H1 (cell line): ENCODE results near the gene PCDHGB6. TPM values are rescaled to one million over a fixed set of nuclear protein-coding genes. Genes with fewer than 3 reads are reported as not detected.

Experiments
- CTCF ChIA-PET: fragments of 300-600 bp; sonication (Branson Sonifier 250); formaldehyde crosslinking; loops from one replicate; lab custom pipeline; 2021; ENCODE audit not compliant: partially characterized antibody; lab: Charles Lee
- POLR2A ChIA-PET: fragments of 300-600 bp; sonication (Branson Sonifier 250); formaldehyde crosslinking; loops from one replicate; lab custom pipeline; 2021; ENCODE audit warnings: inconsistent platforms; ENCODE audit not compliant: partially characterized antibody; lab: Charles Lee
- DNase-seq, 2 experiments: peaks; one replicate each; pipeline versions ENCODE4 v3.0.0 to v3.0.0-alpha.2; 2010 to 2022; ENCODE audit warnings: low spot score in 2 of 2, low read depth in 1 of 2, mixed read lengths in 1 of 2
- FAIRE-seq: peaks from 2 replicates; lab custom pipeline; 2011; peaks lifted over from hg19 to GRCh38; lab: Jason Lieb, UNC
- H2AFZ ChIP-seq: 2 replicates; pipeline ENCODE4 v1.8.1; 2012; ENCODE audit warnings: low read length, inconsistent platforms
- H2AK5ac ChIP-seq: 2 replicates; pipeline ENCODE4 v1.6.1; 2013; ENCODE audit warnings: low read depth, low read length
- H2BK120ac ChIP-seq: replicated peaks from 2 replicates; pipeline ENCODE3; 2013; ENCODE audit warnings: low read depth, low read length, inconsistent platforms
- H2BK12ac ChIP-seq: 2 replicates; pipeline ENCODE4 v1.6.1; 2013; ENCODE audit warnings: low read depth, low read length
- H2BK15ac ChIP-seq: 2 replicates; pipeline ENCODE4 v1.6.1; 2013; ENCODE audit warnings: low read length
- H2BK20ac ChIP-seq: 2 replicates; pipeline ENCODE4 v1.6.1; 2013; ENCODE audit warnings: low read length
- H2BK5ac ChIP-seq: 2 replicates; pipeline ENCODE4 v1.6.1; 2013; ENCODE audit warnings: low read depth, low read length
- H3K14ac ChIP-seq: 2 replicates; pipeline ENCODE4 v1.6.1; 2013; ENCODE audit warnings: inconsistent platforms; ENCODE audit not compliant: insufficient read length
- H3K18ac ChIP-seq: 2 replicates; pipeline ENCODE4 v1.6.1; 2013; ENCODE audit warnings: low read length; ENCODE audit errors: extremely low read depth
- H3K23ac ChIP-seq: 2 replicates; pipeline ENCODE4 v1.6.1; 2013; ENCODE audit warnings: inconsistent platforms; ENCODE audit not compliant: insufficient read length
- H3K23me2 ChIP-seq: 2 replicates; pipeline ENCODE4 v1.6.1; 2013; ENCODE audit warnings: low read depth, low read length
- H3K27ac ChIP-seq: 2 replicates; pipeline ENCODE4 v1.6.1; 2011; ENCODE audit warnings: low read depth, low read length, inconsistent platforms
- H3K27me3 ChIP-seq, 4 experiments: replicated peaks in 1 of 4; 1 replicate in 1 of 4; 2 replicates in 3 of 4; pipeline versions ENCODE4 v1.6.1 to v1.8.1; 2011 to 2013; ENCODE audit warnings: low read length in 3 of 4, mild to moderate bottlenecking in 3 of 4, inconsistent platforms in 2 of 4, mixed read lengths in 2 of 4, moderate library complexity in 1 of 4; ENCODE audit not compliant: control insufficient read depth in 3 of 4, insufficient read depth in 3 of 4; ENCODE audit errors: extremely low read depth in 1 of 4
- H3K36me3 ChIP-seq, 4 experiments: 2 replicates each; pipeline versions ENCODE4 v1.6.1 to v1.8.1; 2011 to 2013; ENCODE audit warnings: mild to moderate bottlenecking in 4 of 4, low read length in 3 of 4, moderate library complexity in 2 of 4, control low read depth in 1 of 4, inconsistent platforms in 1 of 4; ENCODE audit not compliant: insufficient read depth in 4 of 4, control insufficient read depth in 2 of 4
- H3K4ac ChIP-seq: replicated peaks from 2 replicates; pipeline ENCODE3; 2013; ENCODE audit warnings: low read length, low read depth, mixed read lengths, inconsistent platforms; ENCODE audit not compliant: insufficient read length
- H3K4me1 ChIP-seq, 4 experiments: replicated peaks in 1 of 4; 1 replicate in 1 of 4; 2 replicates in 3 of 4; pipeline versions ENCODE4 v1.6.1 to v1.8.1; 2011 to 2013; ENCODE audit warnings: low read length in 3 of 4, inconsistent platforms in 2 of 4, mixed read lengths in 1 of 4; ENCODE audit not compliant: insufficient read depth in 4 of 4, control insufficient read depth in 3 of 4
- H3K4me2 ChIP-seq, 2 experiments: 2 replicates each; pipeline versions ENCODE4 v1.6.1 to v1.8.1; 2011 to 2013; ENCODE audit warnings: low read depth in 2 of 2, low read length in 2 of 2, control low read depth in 1 of 2, inconsistent platforms in 1 of 2, mild to moderate bottlenecking in 1 of 2; ENCODE audit not compliant: insufficient read depth in 1 of 2
- H3K4me3 ChIP-seq, 4 experiments: fragments of 200-600, 300-600 bp in 1 of 4; sonication (generic), shearing (Covaris generic), sonication (Bioruptor Twin) in 1 of 4; 2 replicates each; pipeline versions ENCODE4 v1.5.1 to v1.8.1; 2011 to 2016; ENCODE audit warnings: low read length in 4 of 4, low read depth in 3 of 4, control low read depth in 2 of 4, inconsistent platforms in 2 of 4, mild to moderate bottlenecking in 2 of 4, mixed read lengths in 1 of 4, moderate library complexity in 1 of 4; ENCODE audit not compliant: insufficient read depth in 2 of 4; ENCODE audit errors: extremely low read depth in 1 of 4
- H3K56ac ChIP-seq: replicated peaks from 2 replicates; pipeline ENCODE3; 2013; ENCODE audit warnings: low read depth, mild to moderate bottlenecking, mixed read lengths, low read length, inconsistent platforms; ENCODE audit not compliant: insufficient read length
- H3K79me1 ChIP-seq: 2 replicates; pipeline ENCODE4 v1.6.1; 2013; ENCODE audit warnings: low read depth, low read length, control low read depth
- H3K79me2 ChIP-seq, 2 experiments: 2 replicates each; pipeline versions ENCODE4 v1.6.1 to v1.8.1; 2012 to 2013; ENCODE audit warnings: low read length in 2 of 2, mild to moderate bottlenecking in 2 of 2, inconsistent platforms in 1 of 2; ENCODE audit not compliant: insufficient read depth in 2 of 2, control insufficient read depth in 1 of 2
- H3K9ac ChIP-seq, 4 experiments: replicated peaks in 1 of 4; 1 replicate in 1 of 4; 2 replicates in 3 of 4; pipeline versions ENCODE4 v1.6.1 to v1.8.1; 2011 to 2013; ENCODE audit warnings: low read depth in 3 of 4, low read length in 3 of 4, control low read depth in 2 of 4, mild to moderate bottlenecking in 2 of 4, moderate library complexity in 2 of 4, inconsistent platforms in 1 of 4; ENCODE audit errors: extremely low read depth in 1 of 4
- H3K9me3 ChIP-seq, 2 experiments: 2 replicates each; pipeline versions ENCODE4 v1.6.1 to v1.8.1; 2012 to 2013; ENCODE audit warnings: mild to moderate bottlenecking in 2 of 2, moderate library complexity in 2 of 2, control low read depth in 1 of 2, inconsistent platforms in 1 of 2, low read depth in 1 of 2, low read length in 1 of 2, mixed read lengths in 1 of 2; ENCODE audit not compliant: insufficient read depth in 2 of 2
- H4K20me1 ChIP-seq, 2 experiments: replicated peaks in 1 of 2; 2 replicates each; pipeline versions ENCODE3 to v1.8.1; 2011 to 2013; ENCODE audit warnings: inconsistent platforms in 2 of 2, low read length in 2 of 2, mild to moderate bottlenecking in 1 of 2; ENCODE audit not compliant: insufficient read depth in 2 of 2, control insufficient read depth in 1 of 2
- H4K5ac ChIP-seq: 2 replicates; pipeline ENCODE4 v1.6.1; 2013; ENCODE audit warnings: low read length, low read depth, mixed read lengths, inconsistent platforms; ENCODE audit not compliant: insufficient read length
- H4K8ac ChIP-seq: 2 replicates; pipeline ENCODE4 v1.8.0; 2013; ENCODE audit warnings: mild to moderate bottlenecking, moderate library complexity, low read length, inconsistent platforms; ENCODE audit not compliant: insufficient read depth; ENCODE audit errors: extremely low read depth
- H4K91ac ChIP-seq: replicated peaks from 2 replicates; pipeline ENCODE3; 2013; ENCODE audit warnings: low read length, mixed read lengths, inconsistent platforms; ENCODE audit not compliant: insufficient read length
- CEBPB ChIP-seq: IDR thresholded peaks from 2 replicates; pipeline ENCODE4 v1.6.1; 2012; ENCODE audit warnings: low read depth, low read length
- KDM1A ChIP-seq: fragments of 200-600, 300-600 bp; sonication (generic); IDR thresholded peaks from 2 replicates; pipeline ENCODE4 v1.7.1; 2016; ENCODE audit warnings: mild to moderate bottlenecking, low read length, borderline replicate concordance
- KDM5A ChIP-seq: fragments of 200-600 bp; IDR thresholded peaks from 2 replicates; pipeline ENCODE4 v1.7.1; 2012; ENCODE audit warnings: mild to moderate bottlenecking, low read length, inconsistent platforms, mixed read lengths
- WGBS, 2 experiments: shearing (Covaris generic) in 1 of 2; methylation state at CpG; one replicate each; pipeline versions ENCODE4 v1.1.6 to v1.1.7; 2013 to 2015; ENCODE audit warnings: low lambda C conversion rate in 2 of 2, mixed read lengths in 2 of 2, inconsistent platforms in 1 of 2, low coverage in 1 of 2, missing lambda C conversion rate in 1 of 2; ENCODE audit not compliant: insufficient replicate concordance in 2 of 2, insufficient coverage in 1 of 2, insufficient read length in 1 of 2; ENCODE audit errors: extremely low coverage in 1 of 2, missing lambda C conversion rate in 1 of 2; 5-methylcytosine and 5-hydroxymethylcytosine counted together
- polyA plus RNA-seq, 7 experiments: library from polyadenylated mRNA; depleted of rRNA in 3 of 7; stranded (reverse) in 5 of 7; unstranded in 2 of 7; fragments of >200 nt in 5 of 7; fragments of 200-250 nt in 2 of 7; gene quantifications; 1 replicate in 5 of 7; 2 replicates in 1 of 7; 4 replicates in 1 of 7; pipeline versions ENCODE4 v1.2.1 to v1.2.3, GENCODE V29; 2011 to 2013; ENCODE audit warnings: missing spikeins in 2 of 7, mixed read lengths in 2 of 7
- total RNA-seq: library from RNA; stranded (reverse); fragmentation: NEBNext Ultra II Directional; extraction: Animal tissue kit (Norgen Biotek cat#: 25700); gene quantifications from 2 replicates; pipeline ENCODE4 v1.2.1, GENCODE V29; 2021

Gene PCDHGB6
- total and polyA plus RNA-seq, 2 of the 8 experiments (the other 6 are each of a cell fraction or from before 2014, with no cell fraction given) = 3.4 to 4.1 TPM

DNA sequence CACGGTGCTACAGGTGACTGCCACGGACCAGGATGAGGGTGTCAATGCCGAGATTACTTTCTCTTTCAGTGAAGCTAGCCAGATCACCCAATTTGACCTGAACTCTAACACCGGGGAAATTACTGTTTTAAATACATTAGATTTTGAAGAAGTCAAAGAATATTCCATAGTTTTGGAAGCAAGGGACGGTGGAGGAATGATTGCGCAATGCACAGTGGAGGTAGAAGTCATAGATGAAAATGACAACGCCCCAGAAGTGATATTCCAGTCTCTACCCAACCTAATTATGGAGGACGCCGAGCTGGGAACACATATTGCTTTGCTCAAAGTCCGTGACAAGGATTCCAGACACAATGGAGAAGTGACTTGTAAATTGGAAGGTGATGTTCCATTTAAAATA lies 19.2 kb upstream of the PCDHGB6 start:
- no peak overlapping the region for H2BK20ac ChIP-seq
- POLR2A ChIA-PET = interaction anchor here (1.0 kb wide), 2 partner anchors 8 to 125 kb away, joined by 3 read pairs; no protein-coding TSS in a partner anchor

More for the DNA sequence above, 19.2 kb upstream of the PCDHGB6 start:
- CTCF ChIA-PET = interaction anchor here (0.9 to 8.7 kb wide), 16 partner anchors 12 to 207 kb away, joined by 3 to 68 read pairs (median 8); partner anchors contain the start of genes PCDHB10, PCDHB16, PCDHGA10 and PCDHGA2
- peaks cover 3 to 29% (median 14%) of the 10 kb centered on the region in 4 experiments; a peak in 7 of 8 replicates for H3K36me3 ChIP-seq
- H3K27me3 ChIP-seq = no peaks in the 10 kb centered on the region; a peak in 1 of 7 replicates
- peaks cover 46 to 49% of the 10 kb centered on the region in 2 experiments for H3K9me3 ChIP-seq
- H2BK15ac ChIP-seq = no peak overlapping the region
- H4K8ac ChIP-seq = no peak overlapping the region
- no peak overlapping the region for H2BK12ac ChIP-seq
- H3K27ac ChIP-seq = no peak overlapping the region
- H3K4ac ChIP-seq = no peak overlapping the region
- TF ChIP-seq CEBPB (peak; percentile 95), KDM1A (no peak), KDM5A (no peak)
- 96% methylated on average over 10 of the region's 10 CpGs; no CpG with 5 or more reads in 1 of the 2 experiments for WGBS, 2 experiments
- no peak overlapping the region for H2BK120ac ChIP-seq
- no peaks in the 10 kb centered on the region; the same call in 1 of the 2 replicates for H3K23me2 ChIP-seq
- H4K5ac ChIP-seq = no peak overlapping the region
- H3K79me2 ChIP-seq = no peaks in the 10 kb centered on the region
- no peak overlapping the region for H3K56ac ChIP-seq
- no peak overlapping the region for H2AFZ ChIP-seq
- DNase-seq (no peak), FAIRE-seq (no peak)
- no peak overlapping the region for H3K14ac ChIP-seq
- H2AK5ac ChIP-seq = no peak overlapping the region
- H2BK5ac ChIP-seq = no peak overlapping the region
- H3K4me2 ChIP-seq = no peak overlapping the region; a peak in 1 of 4 replicates
- H3K4me3 ChIP-seq = peak overlapping the region in 1 of 4 experiments; percentile 36; a peak in 1 of 8 replicates
- H3K79me1 ChIP-seq = no peaks in the 10 kb centered on the region
- no peak overlapping the region for H3K18ac ChIP-seq
- no peaks in the 10 kb centered on the region for H4K20me1 ChIP-seq
- no peak overlapping the region for H3K23ac ChIP-seq
- no peak overlapping the region for H3K9ac ChIP-seq
- H4K91ac ChIP-seq = no peak overlapping the region
- H3K4me1 ChIP-seq = no peaks in the 10 kb centered on the region
